ENCODE results near the gene ATP11A. TPM values are rescaled to one million over a fixed set of nuclear protein-coding genes. Genes with fewer than 3 reads are reported as not detected.

Gene ATP11A
- total and polyA plus RNA-seq, 2 experiments from 2014 or later = 12.3 to 52.6 TPM

- H3K4me3 Mint-ChIP-seq = no peak overlapping the region
- Histone ChIP-seq H3F3A (replicated peaks; ENCODE audit: low read depth) (no peaks in the 10 kb centered on the region), H3K27ac (ENCODE audit: low read depth) (no peak overlapping the region), H2AFZ (no peak overlapping the region), H4K20me1 (replicated peaks; ENCODE audit: insufficient read depth) (no peaks in the 10 kb centered on the region), H3K79me2 (replicated peaks; ENCODE audit: insufficient read depth) (no peaks in the 10 kb centered on the region), H3K4me1 (ENCODE audit: insufficient read depth) (no peaks in the 10 kb centered on the region), H3K27me3 (ENCODE audit: insufficient read depth) (no peaks in the 10 kb centered on the region), H3K36me3 (ENCODE audit: insufficient read depth) (no peaks in the 10 kb centered on the region; the same call in 1 of the 2 replicates), H3K9me2 (ENCODE audit: insufficient read depth) (no peaks in the 10 kb centered on the region), H3K4me3 (no peak overlapping the region), H3K4me2 (no peak overlapping the region)
- DNase-seq (ENCODE audit: low spot score) = no peak
- peaks cover 63% of the 10 kb centered on the region for H3K36me3 Mint-ChIP-seq (ENCODE audit: low read depth)
- H3K9me3 Mint-ChIP-seq = no peaks in the 10 kb centered on the region
- no peak for ATAC-seq
- TF ChIP-seq CREB1 (CRISPR knock-in tag; IDR thresholded peaks at IDR 0.05; ENCODE audit: low read depth) = no peak
- TF ChIP-seq EZH2 (IDR thresholded peaks at IDR 0.05; ENCODE audit: low read depth, unreplicated experiment) = no peak
- TF ChIP-seq ZNF331 (CRISPR knock-in tag; IDR thresholded peaks at IDR 0.05; ENCODE audit: low read depth) = no peak
- no peak for TF ChIP-seq NANOG (IDR thresholded peaks at IDR 0.05; ENCODE audit: borderline replicate concordance)
- TF ChIP-seq ZNF462 (CRISPR knock-in tag; IDR thresholded peaks at IDR 0.05) = no peak
- TF ChIP-seq JUNB (IDR thresholded peaks at IDR 0.05; ENCODE audit: unreplicated experiment) = no peak
- TF ChIP-seq REST (IDR thresholded peaks at IDR 0.05; ENCODE audit: unreplicated experiment) = no peak
- no peak for TF ChIP-seq EZH2phosphoT487 (IDR thresholded peaks at IDR 0.05; ENCODE audit: unreplicated experiment)
- no peak for TF ChIP-seq ZNF114 (CRISPR knock-in tag; IDR thresholded peaks at IDR 0.05)
- TF ChIP-seq STAT1 (IDR thresholded peaks at IDR 0.05; ENCODE audit: unreplicated experiment) = no peak
- TF ChIP-seq ETS1 (IDR thresholded peaks at IDR 0.05) = no peak
- TF ChIP-seq CTCF (conservative IDR thresholded peaks at IDR 0.05; ENCODE audit: low read depth in 2 of 2) = no peak
- no peak for TF ChIP-seq POLR2AphosphoS5 (IDR thresholded peaks at IDR 0.05; ENCODE audit: low read depth)
- peaks cover 7% of the 10 kb centered on the region for H3K4me1 Mint-ChIP-seq
- H3K27ac Mint-ChIP-seq = no peak overlapping the region
- peaks cover 12% of the 10 kb centered on the region for H3K27me3 Mint-ChIP-seq (ENCODE audit: insufficient read depth, low read depth, poor library complexity)
These were observed 150.8 kb downstream of the ATP11A start for GRCh38 chr13:112840472-112841302.

Measured in GM23338 (cell line).